Measurements from ENCODE around the gene PCDHB5.

DNA sequence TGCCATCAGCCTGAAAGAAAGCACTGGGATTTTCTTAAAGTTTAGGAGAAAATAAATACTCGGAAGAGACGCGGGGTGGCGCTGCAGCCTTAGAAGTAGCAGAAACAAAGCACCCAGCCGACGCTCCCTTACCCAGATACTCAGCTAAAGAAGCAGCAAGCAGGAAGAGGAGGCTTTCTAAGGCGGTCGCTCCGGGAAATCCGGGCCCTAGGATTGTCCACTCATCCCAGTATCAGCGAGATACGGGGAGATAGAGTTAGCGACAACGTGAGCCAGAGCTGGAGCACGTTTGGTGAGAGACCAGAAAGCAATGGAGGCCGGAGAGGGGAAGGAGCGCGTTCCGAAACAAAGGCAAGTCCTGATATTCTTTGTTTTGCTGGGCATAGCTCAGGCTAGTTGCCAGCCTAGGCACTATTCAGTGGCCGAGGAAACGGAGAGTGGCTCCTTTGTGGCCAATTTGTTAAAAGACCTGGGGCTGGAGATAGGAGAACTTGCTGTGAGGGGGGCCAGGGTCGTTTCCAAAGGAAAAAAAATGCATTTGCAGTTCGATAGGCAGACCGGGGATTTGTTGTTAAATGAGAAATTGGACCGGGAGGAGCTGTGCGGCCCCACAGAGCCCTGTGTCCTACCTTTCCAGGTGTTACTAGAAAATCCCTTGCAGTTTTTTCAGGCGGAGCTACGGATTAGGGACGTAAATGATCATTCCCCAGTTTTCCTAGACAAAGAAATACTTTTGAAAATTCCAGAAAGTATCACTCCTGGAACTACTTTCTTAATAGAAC is 40.3 kb upstream of the PCDHB5 start, which contains the start of gene PCDHB2:
- TF ChIP-seq ZNF621 (tag by site-specific recombination; IDR thresholded peaks at IDR 0.05) = no peak
- TF ChIP-seq ZNF274 (IDR thresholded peaks at IDR 0.05; ENCODE audit: low read length) = no peak
- TF ChIP-seq ZNF274 (tag by site-specific recombination; IDR thresholded peaks at IDR 0.05; ENCODE audit: borderline replicate concordance) = no peak
- no peak for TF ChIP-seq CTCF (tag by site-specific recombination; IDR thresholded peaks at IDR 0.05)
- TF ChIP-seq ZNF792 (tag by site-specific recombination; IDR thresholded peaks at IDR 0.05) = no peak

Data from HEK293 (cell line).